Right lobe of liver (tissue), 6 donors: ENCODE data around the gene GLIS1. TPM values are rescaled to one million over a fixed set of nuclear protein-coding genes. Genes with fewer than 3 reads are reported as not detected.

Experiments
- ATAC-seq, 4 donors: fragments of 200-7000 bp; cut with Tn5 transposase; one replicate each; pipeline ENCODE4 v1.9.1; 2020; ENCODE audit warnings: mild to moderate bottlenecking in 4 of 4, moderate library complexity in 4 of 4
- DNase-seq, 3 donors: peaks; one replicate each; pipeline ENCODE4 v3.0.0-alpha.2; 2020
- H3K27ac ChIP-seq, 3 donors: fragments of 200-600 bp; one replicate each; pipeline ENCODE4 v1.8.0; 2022
- H3K27me3 ChIP-seq, 2 donors: fragments of 200-600 bp; one replicate each; pipeline ENCODE4 v1.8.0; 2022
- H3K36me3 ChIP-seq, 4 donors: fragments of 200-600 bp; sonication (generic) in 1 of 4; one replicate each; pipeline versions ENCODE4 v1.5.1 to v1.8.0; 2017 to 2022; ENCODE audit warnings: control low read depth in 1 of 4
- H3K4me1 ChIP-seq, 4 donors: fragments of 200-600 bp; sonication (generic) in 1 of 4; one replicate each; pipeline versions ENCODE4 v1.5.1 to v1.8.0; 2017 to 2022; ENCODE audit warnings: control low read depth in 1 of 4
- H3K4me3 ChIP-seq, 3 donors: fragments of 200-600 bp; one replicate each; pipeline ENCODE4 v1.8.0; 2022
- H3K9me3 ChIP-seq, 4 donors: fragments of 200-600 bp; sonication (generic) in 1 of 4; one replicate each; pipeline versions ENCODE4 v1.5.1 to v1.8.0; 2017 to 2022; ENCODE audit warnings: control low read depth in 1 of 4
- POLR2A ChIP-seq: fragments of 450-650 bp; IDR thresholded peaks from one replicate; pipeline ENCODE4 v1.6.1; 2017; ENCODE audit warnings: antibody characterized with exemption, mild to moderate bottlenecking
- WGBS: methylation state at CpG from one replicate; pipeline ENCODE4 v1.1.6; 2018; ENCODE audit warnings: low coverage, low lambda C conversion rate; ENCODE audit not compliant: insufficient coverage; ENCODE audit errors: missing lambda C conversion rate; 5-methylcytosine and 5-hydroxymethylcytosine counted together
- intact Hi-C, 2 donors: fragments of 100-400 bp; cut with DNase I; formaldehyde crosslinking; loops; one replicate each; pipeline versions ENCODE4 v1.11.2 to v1.14.1; 2022
- total RNA-seq, 6 experiments: library from RNA; depleted of rRNA in 2 of 6; stranded (reverse); fragments of >200 nt in 2 of 6; fragmentation: NEBNext Ultra II Directional in 3 of 6; extraction: Animal tissue kit (Norgen Biotek cat#: 25700) in 3 of 6; gene quantifications; one replicate each; pipeline versions ENCODE4 v1.1.0 to v1.2.4, GENCODE V29; 2016 to 2023
- TF ChIP-seq, protein P1 (sequence below), 4 donors: fragments of 200-600 bp in 3 of 4; fragments of 450-650 bp in 1 of 4; IDR thresholded peaks; one replicate each; pipeline versions ENCODE4 v1.5.1 to v1.8.0; 2016 to 2022; ENCODE audit warnings: antibody characterized with exemption in 4 of 4, mild to moderate bottlenecking in 2 of 4
- donor health status: DM: no; HTN: yes; CAD: no.
- donor health status: DM: no; HTN: no; CAD: no.
- donor health status: DM: no; HTN: no; CAD: no.
- donor health status: DM: no; HTN: yes; CAD: no.
- donor health status: DM: no; HTN: yes; CAD: no.

The GLIS1 gene
- total RNA-seq, 6 experiments from 2014 or later, result not detected

DNA sequence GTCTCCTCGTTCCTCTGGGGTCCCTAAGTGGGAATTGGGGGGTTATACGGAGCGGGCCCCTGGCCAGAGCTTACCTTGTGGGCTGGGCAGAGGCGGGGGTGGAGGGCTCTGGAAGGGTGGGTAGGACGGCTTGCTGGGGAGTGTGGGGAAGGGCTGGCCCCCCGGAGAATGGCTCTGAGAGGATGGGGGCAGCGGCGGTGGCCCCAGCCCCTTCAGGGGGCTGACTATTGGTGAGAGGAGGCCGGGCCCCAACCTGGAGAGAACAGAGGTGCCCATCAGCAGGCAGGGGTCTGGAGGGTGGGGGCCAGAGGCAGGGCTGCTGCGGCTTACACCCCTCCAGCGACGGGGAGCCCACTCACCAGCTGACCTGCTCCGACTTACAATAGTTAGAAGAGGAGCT lies 229.2 kb downstream of the GLIS1 start:
- 64% methylated on average over 6 of the region's 13 CpGs for WGBS
- TF ChIP-seq POLR2A, result no peak
- TF ChIP-seq, protein P1, sequence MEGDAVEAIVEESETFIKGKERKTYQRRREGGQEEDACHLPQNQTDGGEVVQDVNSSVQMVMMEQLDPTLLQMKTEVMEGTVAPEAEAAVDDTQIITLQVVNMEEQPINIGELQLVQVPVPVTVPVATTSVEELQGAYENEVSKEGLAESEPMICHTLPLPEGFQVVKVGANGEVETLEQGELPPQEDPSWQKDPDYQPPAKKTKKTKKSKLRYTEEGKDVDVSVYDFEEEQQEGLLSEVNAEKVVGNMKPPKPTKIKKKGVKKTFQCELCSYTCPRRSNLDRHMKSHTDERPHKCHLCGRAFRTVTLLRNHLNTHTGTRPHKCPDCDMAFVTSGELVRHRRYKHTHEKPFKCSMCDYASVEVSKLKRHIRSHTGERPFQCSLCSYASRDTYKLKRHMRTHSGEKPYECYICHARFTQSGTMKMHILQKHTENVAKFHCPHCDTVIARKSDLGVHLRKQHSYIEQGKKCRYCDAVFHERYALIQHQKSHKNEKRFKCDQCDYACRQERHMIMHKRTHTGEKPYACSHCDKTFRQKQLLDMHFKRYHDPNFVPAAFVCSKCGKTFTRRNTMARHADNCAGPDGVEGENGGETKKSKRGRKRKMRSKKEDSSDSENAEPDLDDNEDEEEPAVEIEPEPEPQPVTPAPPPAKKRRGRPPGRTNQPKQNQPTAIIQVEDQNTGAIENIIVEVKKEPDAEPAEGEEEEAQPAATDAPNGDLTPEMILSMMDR (IDR thresholded peaks at IDR 0.05), result no peak

DNA sequence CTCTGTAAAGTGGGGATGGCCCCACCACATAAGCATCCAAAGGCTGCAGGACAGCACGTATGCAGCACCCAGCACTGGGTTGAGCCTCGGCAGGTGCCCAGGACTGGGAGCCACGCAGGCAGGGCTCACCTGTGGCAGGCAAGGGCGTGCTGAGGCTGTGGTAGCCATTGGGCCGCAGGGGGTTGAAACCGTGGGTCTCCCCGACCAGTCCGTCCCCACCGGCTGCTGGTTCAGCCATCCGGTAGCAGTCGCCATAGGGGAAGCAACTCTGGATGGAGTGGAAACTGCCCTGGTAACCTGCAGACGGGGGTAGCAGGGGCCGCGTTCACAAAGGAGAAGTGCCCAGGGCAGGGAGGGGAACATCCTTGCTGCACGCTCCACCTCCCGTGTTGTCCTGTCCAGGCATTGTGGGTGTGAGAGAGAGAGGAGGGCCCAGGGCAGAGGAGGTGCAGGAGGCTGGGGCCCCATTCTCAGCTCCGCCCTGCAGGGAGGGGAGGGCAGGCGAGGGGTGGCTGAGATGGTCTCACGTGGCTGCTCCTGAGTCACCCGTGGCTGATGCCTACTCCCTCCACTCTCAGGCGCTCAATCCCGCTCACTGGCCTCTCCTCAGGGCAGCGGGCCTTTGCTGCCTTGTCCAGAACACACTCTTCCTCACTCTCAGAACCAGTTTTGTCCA lies 229.8 kb downstream of the GLIS1 start:
- no peaks in the 10 kb centered on the region for H3K9me3 ChIP-seq
- TF ChIP-seq POLR2A, result no peak
- no peaks in the 10 kb centered on the region for H3K27me3 ChIP-seq
- ATAC-seq (no peak), DNase-seq (no peak)
- H3K36me3 ChIP-seq, result no peaks in the 10 kb centered on the region
- WGBS, result 60% methylated on average over 5 of the region's 23 CpGs
- intact Hi-C loops, result no loop called here
- no peak overlapping the region for H3K27ac ChIP-seq
- no peak overlapping the region for H3K4me3 ChIP-seq
- H3K4me1 ChIP-seq, result no peaks in the 10 kb centered on the region

More for the DNA sequence above, 229.2 kb downstream of the GLIS1 start:
- H3K9me3 ChIP-seq, result no peaks in the 10 kb centered on the region
- intact Hi-C loops, result no loop called here
- no peaks in the 10 kb centered on the region for H3K4me1 ChIP-seq
- no peak for ATAC-seq
- H3K27ac ChIP-seq, result no peak overlapping the region
- H3K36me3 ChIP-seq, result no peaks in the 10 kb centered on the region
- H3K4me3 ChIP-seq, result no peak overlapping the region
- H3K27me3 ChIP-seq, result no peaks in the 10 kb centered on the region
- no peak for DNase-seq

DNA sequence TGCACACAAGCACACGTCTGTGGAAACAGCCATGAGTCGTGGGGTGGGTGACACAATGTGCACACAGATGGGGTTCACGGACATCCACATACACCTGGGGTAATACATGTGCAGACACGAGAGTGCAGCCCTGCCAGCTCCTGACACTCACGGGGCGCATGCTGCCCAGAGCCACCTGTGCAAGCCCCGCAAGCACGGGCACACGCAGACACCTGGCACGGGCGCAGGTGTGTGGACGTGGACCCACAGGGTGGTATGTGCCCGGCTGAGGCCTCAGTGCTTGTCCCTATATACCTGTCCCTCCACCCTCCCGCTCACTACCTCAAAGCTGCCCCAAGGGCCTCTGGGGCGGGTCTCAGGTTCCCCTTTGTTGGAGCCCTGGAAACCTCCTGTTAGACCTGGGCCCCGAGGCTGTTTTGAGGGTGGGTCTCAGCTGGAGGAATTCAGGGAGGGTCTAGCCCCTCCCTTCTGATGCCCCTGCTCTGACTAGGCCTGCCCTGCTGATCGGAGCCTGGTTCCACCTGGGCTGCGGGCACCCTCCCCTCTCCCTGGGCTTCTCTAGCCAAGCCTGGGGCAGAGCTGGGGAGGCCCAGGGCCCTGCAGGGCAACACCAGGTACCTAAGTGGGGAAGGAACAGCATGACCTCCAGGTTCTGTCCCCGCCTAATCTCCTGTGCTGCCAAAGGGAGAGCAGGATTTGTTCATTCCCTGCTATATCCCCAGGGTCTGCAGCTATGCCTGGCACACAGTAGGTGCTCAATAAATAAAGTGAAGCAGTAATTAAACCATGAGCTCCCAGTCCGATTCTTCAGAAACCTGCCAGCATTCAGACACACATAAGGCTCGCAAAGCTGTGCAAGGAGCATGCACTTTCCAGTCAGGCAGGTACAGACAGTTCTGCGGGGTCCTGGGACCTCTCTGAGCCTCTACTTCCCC lies 230.6 kb downstream of the GLIS1 start:
- DNase-seq (no peak), ATAC-seq (no peak)
- H3K9me3 ChIP-seq, result no peaks in the 10 kb centered on the region
- TF ChIP-seq, protein P1 (IDR thresholded peaks at IDR 0.05), result no peak
- TF ChIP-seq POLR2A, result no peak
- 80% methylated on average over 1 of the region's 22 CpGs for WGBS
- intact Hi-C loops, result no loop called here
- no peaks in the 10 kb centered on the region for H3K36me3 ChIP-seq
- no peak overlapping the region for H3K4me3 ChIP-seq
- H3K27ac ChIP-seq, result no peak overlapping the region
- no peaks in the 10 kb centered on the region for H3K27me3 ChIP-seq
- H3K4me1 ChIP-seq, result no peaks in the 10 kb centered on the region

DNA sequence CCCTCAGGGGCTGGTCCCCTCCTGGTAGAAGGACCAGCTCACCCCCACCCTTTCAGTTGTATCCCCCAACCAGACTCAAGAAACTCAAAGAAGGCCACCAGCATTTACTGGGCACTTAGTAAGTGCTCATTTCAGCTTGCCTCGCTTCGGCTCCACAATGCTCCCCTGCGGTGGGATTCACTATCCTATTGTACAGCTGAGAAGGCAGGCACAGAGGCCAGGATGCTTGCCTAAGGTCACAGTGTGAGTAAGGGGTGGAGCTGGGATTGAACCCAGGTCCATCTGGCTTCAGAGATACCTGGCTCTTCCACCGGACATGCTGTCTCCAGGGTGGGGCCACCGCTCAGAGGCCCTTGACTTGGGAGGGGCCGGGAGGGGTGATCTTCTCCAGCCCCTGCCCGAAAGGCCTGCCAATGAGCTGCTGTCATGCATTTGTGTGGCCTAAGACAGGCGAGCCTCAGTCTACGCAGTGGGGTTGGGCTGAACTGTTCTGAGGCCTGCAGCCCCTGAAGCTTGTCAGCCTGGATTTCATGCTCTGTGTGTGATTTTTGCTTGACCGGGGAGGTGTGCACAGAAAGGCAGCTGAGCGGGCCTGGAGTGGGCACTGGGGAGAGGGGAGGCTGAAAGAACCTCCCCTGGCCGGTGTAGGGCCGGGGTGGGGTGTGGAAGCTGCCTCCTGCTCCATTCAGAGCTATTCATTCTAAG lies 231.7 kb downstream of the GLIS1 start:
- Histone ChIP-seq H3K4me3 (no peak overlapping the region), H3K4me1 (no peaks in the 10 kb centered on the region), H3K36me3 (no peaks in the 10 kb centered on the region), H3K27me3 (no peaks in the 10 kb centered on the region), H3K9me3 (no peaks in the 10 kb centered on the region), H3K27ac (no peak overlapping the region)
- WGBS, result 93% methylated on average over 5 of the region's 13 CpGs
- DNase-seq (no peak), ATAC-seq (no peak)
- TF ChIP-seq, protein P1 (IDR thresholded peaks at IDR 0.05), result no peak
- no peak for TF ChIP-seq POLR2A
- intact Hi-C loops, result no loop called here
